Stimulated activated CD4-positive, alpha-beta T cell treated with anti-CD3 and anti-CD28 coated beads, Interleukin-1b, Interleukin-23, amount 100 ng/mL, for 1 hour (primary cell): ENCODE measurements around the gene LSM6.

Source experiments
- DNase-seq, 2 donors: peaks; one replicate each; pipeline ENCODE4 v3.0.0-alpha.2; 2020; ENCODE audit warnings: low read depth in 2 of 2

The LSM6 gene

GRCh38 chr4:146186041-146186440 is 10.5 kb downstream of the LSM6 start:
- no peak for DNase-seq

- DNase-seq, result no peak
Observed at GRCh38 chr4:146186596-146186995, 11.1 kb downstream of the LSM6 start.

- DNase-seq, result no peak
Observed at GRCh38 chr4:146190456-146190855, 14.9 kb downstream of the LSM6 start.

- DNase-seq, result no peak
Observed at GRCh38 chr4:146191766-146192458, 16.4 kb downstream of the LSM6 start.

- no peak for DNase-seq
Observed at GRCh38 chr4:146193628-146194027, 18.1 kb downstream of the LSM6 start.

- DNase-seq, result no peak
Observed at GRCh38 chr4:146194212-146194611, 18.7 kb downstream of the LSM6 start.

GRCh38 chr4:146202665-146203064 is 27.1 kb downstream of the LSM6 start:
- DNase-seq, result no peak

- no peak for DNase-seq
Observed at GRCh38 chr4:146207410-146207809, 31.9 kb downstream of the LSM6 start.

GRCh38 chr4:146210890-146211289 is 35.4 kb downstream of the LSM6 start:
- no peak for DNase-seq

- DNase-seq, result no peak
Observed at GRCh38 chr4:146211440-146211839, 35.9 kb downstream of the LSM6 start.

- no peak for DNase-seq
Observed at GRCh38 chr4:146212781-146213180, 37.3 kb downstream of the LSM6 start.

GRCh38 chr4:146214238-146214637 is 38.7 kb downstream of the LSM6 start, which contains the start of gene REELD1:
Gene REELD1, plus strand, starts transcription at chr4:146214538. Its CDS starts 2,415 bp downstream, at chr4:146216953.
- no peak for DNase-seq

GRCh38 chr4:146222313-146222712 is 46.8 kb downstream of the LSM6 start:
- no peak for DNase-seq

- DNase-seq, result no peak
Observed at GRCh38 chr4:146224326-146224966, 48.9 kb downstream of the LSM6 start.

- DNase-seq, result no peak
Observed at GRCh38 chr4:146229406-146229805, 53.9 kb downstream of the LSM6 start.

GRCh38 chr4:146232131-146232722 is 56.7 kb downstream of the LSM6 start:
- no peak for DNase-seq

- DNase-seq, result no peak
Observed at GRCh38 chr4:146235654-146236177, 60.2 kb downstream of the LSM6 start.

- DNase-seq, result no peak
Observed at GRCh38 chr4:146236216-146236615, 60.7 kb downstream of the LSM6 start.

- no peak for DNase-seq
Observed at GRCh38 chr4:146237092-146237491, 61.6 kb downstream of the LSM6 start.

GRCh38 chr4:146238107-146238506 is 62.6 kb downstream of the LSM6 start:
- no peak for DNase-seq
